Activated CD4-positive, alpha-beta T cell treated with anti-CD3 and anti-CD28 coated beads, Interleukin-2, amount 50 U/mL, for 4 hours (primary cell): ENCODE data around the gene RNASE4.

Experiments
- DNase-seq, 2 experiments: peaks; one replicate each; pipeline ENCODE4 v3.0.0-alpha.2; 2020

The RNASE4 gene

GRCh38 chr14:20746566-20746965 is 62.2 kb downstream of the RNASE4 start:
- no peak for DNase-seq

GRCh38 chr14:20748439-20748838 is 64.1 kb downstream of the RNASE4 start:
- DNase-seq, result no peak

GRCh38 chr14:20750194-20750593 is 65.8 kb downstream of the RNASE4 start:
- DNase-seq, result no peak
